NCI-H128 (cell line): ENCODE data around the gene NES.

Experiments
- DNase-seq: peaks from one replicate; lab custom pipeline; 2025; ENCODE audit not compliant: unreplicated experiment; lab: John Stamatoyannopoulos, UW

Gene NES

GRCh38 chr1:156623946-156624813, 53.0 kb downstream of the NES start:
- peak; percentile 34 for DNase-seq

- DNase-seq, result no peak
These were observed 54.5 kb downstream of the NES start for GRCh38 chr1:156622581-156623297.

GRCh38 chr1:156619582-156619955, 57.6 kb downstream of the NES start:
- DNase-seq, result no peak

GRCh38 chr1:156618853-156619581, 58.2 kb downstream of the NES start, which contains the start of gene HAPLN2:
HAPLN2 (plus strand) TSS chr1:156619415; CDS start chr1:156623491, 4,076 bp downstream.
- DNase-seq, result no peak
